ENCODE data around the gene PERM1.

DNA sequence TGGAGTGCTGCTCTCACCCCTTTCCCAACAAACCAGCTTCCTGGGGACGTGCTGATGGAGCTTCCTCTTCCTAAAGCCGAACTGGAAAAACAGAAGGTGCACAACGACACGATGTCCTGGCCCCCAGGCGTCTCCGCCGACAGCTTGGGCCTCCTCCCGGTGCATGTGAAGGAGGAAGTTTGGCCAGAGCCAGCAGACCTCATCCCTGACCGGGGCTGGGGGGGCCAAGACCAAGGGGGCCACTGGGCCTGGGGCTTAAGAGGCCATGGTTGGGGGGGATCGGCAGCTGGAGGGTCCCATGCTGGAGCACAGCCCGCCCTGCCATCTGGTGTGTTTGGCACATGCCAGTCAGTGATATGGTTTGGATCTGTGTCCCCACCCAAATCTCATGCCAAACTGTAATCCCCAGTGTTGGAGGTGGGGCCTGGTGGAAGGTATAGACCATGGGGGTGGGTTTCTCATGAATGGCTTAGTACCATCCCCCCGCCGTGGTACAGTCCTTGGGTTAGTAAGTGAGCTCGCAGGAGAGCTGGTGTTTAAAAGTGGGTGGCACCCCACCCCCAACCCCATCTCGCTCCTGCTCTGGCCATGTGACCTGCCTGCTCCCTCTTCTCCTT is 11.6 kb upstream of the PERM1 start:
- TF ChIP-seq, protein P1, sequence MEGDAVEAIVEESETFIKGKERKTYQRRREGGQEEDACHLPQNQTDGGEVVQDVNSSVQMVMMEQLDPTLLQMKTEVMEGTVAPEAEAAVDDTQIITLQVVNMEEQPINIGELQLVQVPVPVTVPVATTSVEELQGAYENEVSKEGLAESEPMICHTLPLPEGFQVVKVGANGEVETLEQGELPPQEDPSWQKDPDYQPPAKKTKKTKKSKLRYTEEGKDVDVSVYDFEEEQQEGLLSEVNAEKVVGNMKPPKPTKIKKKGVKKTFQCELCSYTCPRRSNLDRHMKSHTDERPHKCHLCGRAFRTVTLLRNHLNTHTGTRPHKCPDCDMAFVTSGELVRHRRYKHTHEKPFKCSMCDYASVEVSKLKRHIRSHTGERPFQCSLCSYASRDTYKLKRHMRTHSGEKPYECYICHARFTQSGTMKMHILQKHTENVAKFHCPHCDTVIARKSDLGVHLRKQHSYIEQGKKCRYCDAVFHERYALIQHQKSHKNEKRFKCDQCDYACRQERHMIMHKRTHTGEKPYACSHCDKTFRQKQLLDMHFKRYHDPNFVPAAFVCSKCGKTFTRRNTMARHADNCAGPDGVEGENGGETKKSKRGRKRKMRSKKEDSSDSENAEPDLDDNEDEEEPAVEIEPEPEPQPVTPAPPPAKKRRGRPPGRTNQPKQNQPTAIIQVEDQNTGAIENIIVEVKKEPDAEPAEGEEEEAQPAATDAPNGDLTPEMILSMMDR (IDR thresholded peaks at IDR 0.05), result no peak
- TF ChIP-seq POLR2A (IDR thresholded peaks at IDR 0.05), result no peak

Data from breast epithelium (tissue), 3 donors.